ENCODE data around the gene GEMIN7.

Gene GEMIN7

GRCh38 chr19:45138303-45138751 lies 59.3 kb downstream of the GEMIN7 start:
- Histone ChIP-seq H3K36me3 (ENCODE audit: control insufficient read depth, insufficient read depth, low read length) (peaks cover 14% of the 10 kb centered on the region), H3K9me3 (ENCODE audit: control insufficient read depth, low read length) (no peaks in the 10 kb centered on the region), H3K4me3 (ENCODE audit: insufficient read depth, low read depth, low read length) (no peak overlapping the region), H3K27me3 (ENCODE audit: control insufficient read depth, insufficient read depth, low read length, poor library complexity, severe bottlenecking) (no peaks in the 10 kb centered on the region), H3K4me1 (ENCODE audit: control insufficient read depth, insufficient read depth, low read length) (no peaks in the 10 kb centered on the region), H3K27ac (ENCODE audit: insufficient read depth, low read depth, low read length, poor library complexity, severe bottlenecking) (no peak overlapping the region)
- 86 to 87% methylated on average over 11 of the region's 11 CpGs for WGBS, 2 experiments

- Histone ChIP-seq H3K9me3 (ENCODE audit: control insufficient read depth, low read length) (no peaks in the 10 kb centered on the region), H3K4me3 (ENCODE audit: insufficient read depth, low read depth, low read length) (no peak overlapping the region), H3K27ac (ENCODE audit: insufficient read depth, low read depth, low read length, poor library complexity, severe bottlenecking) (no peak overlapping the region), H3K27me3 (ENCODE audit: control insufficient read depth, insufficient read depth, low read length, poor library complexity, severe bottlenecking) (no peaks in the 10 kb centered on the region), H3K36me3 (ENCODE audit: control insufficient read depth, insufficient read depth, low read length) (peaks cover 18% of the 10 kb centered on the region), H3K4me1 (ENCODE audit: control insufficient read depth, insufficient read depth, low read length) (no peaks in the 10 kb centered on the region)
- 96% methylated on average over 24 of the region's 24 CpGs for WGBS, 2 experiments
These were observed 60.5 kb downstream of the GEMIN7 start for GRCh38 chr19:45139286-45140143.

GRCh38 chr19:45140144-45140503 lies 61.1 kb downstream of the GEMIN7 start:
- Histone ChIP-seq H3K27ac (ENCODE audit: insufficient read depth, low read depth, low read length, poor library complexity, severe bottlenecking) (no peak overlapping the region), H3K27me3 (ENCODE audit: control insufficient read depth, insufficient read depth, low read length, poor library complexity, severe bottlenecking) (no peaks in the 10 kb centered on the region), H3K36me3 (ENCODE audit: control insufficient read depth, insufficient read depth, low read length) (peaks cover 18% of the 10 kb centered on the region), H3K9me3 (ENCODE audit: control insufficient read depth, low read length) (no peaks in the 10 kb centered on the region), H3K4me3 (ENCODE audit: insufficient read depth, low read depth, low read length) (no peak overlapping the region), H3K4me1 (ENCODE audit: control insufficient read depth, insufficient read depth, low read length) (no peaks in the 10 kb centered on the region)
- 94 to 96% methylated on average over 8 of the region's 8 CpGs for WGBS, 2 experiments

DNA sequence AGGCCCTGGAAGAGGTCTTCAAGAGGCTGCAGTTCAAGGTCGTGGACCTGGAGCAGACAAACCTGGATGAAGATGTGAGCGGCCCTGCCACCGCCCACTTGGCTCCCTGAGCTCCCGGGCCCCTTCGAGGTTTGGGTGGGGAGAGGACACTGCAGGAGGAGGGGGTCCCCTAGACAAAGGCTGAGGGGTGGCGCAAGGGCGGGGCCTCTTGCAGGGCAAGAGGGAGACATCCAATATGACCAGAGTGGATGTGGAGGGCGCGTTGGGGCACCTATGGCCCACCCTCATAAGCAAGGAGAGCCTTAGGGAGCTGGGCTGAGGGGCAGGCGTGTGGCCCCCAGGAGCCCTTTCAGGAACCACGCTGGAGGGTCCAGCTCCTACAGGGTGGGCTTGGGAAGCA lies 61.5 kb downstream of the GEMIN7 start:
- H3K9me3 ChIP-seq (ENCODE audit: control insufficient read depth, low read length): no peaks in the 10 kb centered on the region
- no peaks in the 10 kb centered on the region for H3K27me3 ChIP-seq (ENCODE audit: control insufficient read depth, insufficient read depth, low read length, poor library complexity, severe bottlenecking)
- no peak overlapping the region for H3K4me3 ChIP-seq (ENCODE audit: insufficient read depth, low read depth, low read length)
- no peaks in the 10 kb centered on the region for H3K4me1 ChIP-seq (ENCODE audit: control insufficient read depth, insufficient read depth, low read length)
- no peak overlapping the region for H3K27ac ChIP-seq (ENCODE audit: insufficient read depth, low read depth, low read length, poor library complexity, severe bottlenecking)
- WGBS, 2 experiments: 93 to 97% methylated on average over 11 of the region's 11 CpGs
- H3K36me3 ChIP-seq (ENCODE audit: control insufficient read depth, insufficient read depth, low read length): peaks cover 18% of the 10 kb centered on the region
